Nephron (organoid): ENCODE data around the gene CREB3L4.

Experiments
- H3K27ac Mint-ChIP-seq, 3 experiments: 2 replicates each; pipeline ENCODE4 v1.8.0; 2020; ENCODE audit warnings: mixed read lengths in 3 of 3, mild to moderate bottlenecking in 2 of 3, moderate library complexity in 1 of 3
- H3K27me3 Mint-ChIP-seq: 2 replicates; pipeline ENCODE4 v1.8.0; 2021; ENCODE audit warnings: low read depth, mild to moderate bottlenecking, moderate library complexity, mixed read lengths
- H3K36me3 Mint-ChIP-seq: 2 replicates; pipeline ENCODE4 v1.8.0; 2020; ENCODE audit warnings: low read depth, mixed read lengths
- H3K4me1 Mint-ChIP-seq: 2 replicates; pipeline ENCODE4 v1.8.0; 2020; ENCODE audit warnings: mixed read lengths
- H3K4me3 Mint-ChIP-seq, 3 experiments: 2 replicates each; pipeline ENCODE4 v1.8.0; 2020; ENCODE audit warnings: mild to moderate bottlenecking in 3 of 3, mixed read lengths in 3 of 3, moderate library complexity in 2 of 3
- H3K9me3 Mint-ChIP-seq: 2 replicates; pipeline ENCODE4 v1.8.0; 2020; ENCODE audit warnings: mixed read lengths
- CTCF ChIP-seq, 3 experiments: fragments of 200-600 bp; sonication (generic); IDR thresholded peaks; one replicate each; pipeline ENCODE4 v1.5.0; 2021; ENCODE audit warnings: antibody characterized with exemption in 3 of 3; ENCODE audit not compliant: unreplicated experiment in 3 of 3

Gene CREB3L4

GRCh38 chr1:153963850-153964331 lies 3.8 kb upstream of the CREB3L4 start:
- H3K4me3 Mint-ChIP-seq: peak overlapping the region; percentile 85 to 92 (median 86)
- H3K4me1 Mint-ChIP-seq: peaks cover 56% of the 10 kb centered on the region
- no peak for TF ChIP-seq CTCF (IDR thresholded peaks at IDR 0.05; ENCODE audit: unreplicated experiment in 3 of 3)
- H3K27ac Mint-ChIP-seq: peak overlapping the region; percentile 77 to 98 (median 94)
- H3K36me3 Mint-ChIP-seq: peaks cover 14% of the 10 kb centered on the region
- no peaks in the 10 kb centered on the region for H3K9me3 Mint-ChIP-seq
- H3K27me3 Mint-ChIP-seq: no peaks in the 10 kb centered on the region

DNA sequence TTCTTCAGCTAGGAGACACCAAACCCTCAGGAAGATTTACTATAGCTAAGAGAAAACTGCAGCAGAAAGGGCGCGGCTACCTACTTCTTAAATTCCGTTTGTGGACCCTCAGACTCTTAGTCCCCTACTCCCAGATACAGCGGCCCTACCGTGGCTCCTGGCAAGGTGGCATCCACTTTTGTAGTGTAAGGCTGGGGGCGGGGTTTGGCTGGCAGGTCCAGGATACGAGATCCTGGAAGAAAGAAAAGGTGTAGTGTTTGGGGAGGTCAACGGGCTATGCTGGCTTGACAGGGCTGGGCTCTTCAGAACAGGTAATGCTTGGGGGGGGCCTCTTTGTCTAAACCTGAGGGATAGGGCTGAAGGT lies 280 bp downstream of the CREB3L4 start:
- Mint-ChIP-seq H3K27ac (peak overlapping the region; percentile 94 to 99 (median 96)), H3K9me3 (no peaks in the 10 kb centered on the region), H3K27me3 (no peaks in the 10 kb centered on the region), H3K36me3 (peaks cover 4% of the 10 kb centered on the region), H3K4me1 (peaks cover 40% of the 10 kb centered on the region), H3K4me3 (peak overlapping the region; percentile 91 to 95 (median 94))
- TF ChIP-seq CTCF (IDR thresholded peaks at IDR 0.05; ENCODE audit: unreplicated experiment in 3 of 3): no peak

- H3K36me3 Mint-ChIP-seq: peaks cover 7% of the 10 kb centered on the region
- no peaks in the 10 kb centered on the region for H3K27me3 Mint-ChIP-seq
- TF ChIP-seq CTCF (IDR thresholded peaks at IDR 0.05; ENCODE audit: unreplicated experiment in 3 of 3): no peak
- no peaks in the 10 kb centered on the region for H3K9me3 Mint-ChIP-seq
- peak overlapping the region; percentile 94 to 99 (median 96) for H3K27ac Mint-ChIP-seq
- H3K4me1 Mint-ChIP-seq: peaks cover 38% of the 10 kb centered on the region
- H3K4me3 Mint-ChIP-seq: peak overlapping the region; percentile 91 to 95 (median 94)
Measured at GRCh38 chr1:153968408-153968807, 706 bp downstream of the CREB3L4 start.

GRCh38 chr1:153968972-153969371 lies 1.3 kb downstream of the CREB3L4 start:
- no peak for TF ChIP-seq CTCF (IDR thresholded peaks at IDR 0.05; ENCODE audit: unreplicated experiment in 3 of 3)
- Mint-ChIP-seq H3K36me3 (peaks cover 10% of the 10 kb centered on the region), H3K4me3 (peak overlapping the region; percentile 91 to 95 (median 94)), H3K27me3 (no peaks in the 10 kb centered on the region), H3K4me1 (peaks cover 32% of the 10 kb centered on the region), H3K27ac (peak overlapping the region; percentile 94 to 99 (median 96)), H3K9me3 (no peaks in the 10 kb centered on the region)

GRCh38 chr1:153970346-153970745 lies 2.6 kb downstream of the CREB3L4 start:
- no peaks in the 10 kb centered on the region for H3K9me3 Mint-ChIP-seq

More at GRCh38 chr1:153970346-153970745, 2.6 kb downstream of the CREB3L4 start:
- peaks cover 26% of the 10 kb centered on the region for H3K4me1 Mint-ChIP-seq
- no peaks in the 10 kb centered on the region for H3K27me3 Mint-ChIP-seq
- H3K36me3 Mint-ChIP-seq: peaks cover 21% of the 10 kb centered on the region
- H3K27ac Mint-ChIP-seq: no peak overlapping the region
- peak overlapping the region in 2 of 3 experiments; percentile 41 to 55 for H3K4me3 Mint-ChIP-seq
- TF ChIP-seq CTCF (IDR thresholded peaks at IDR 0.05; ENCODE audit: unreplicated experiment in 3 of 3): no peak
